Trophoblast cell (in vitro differentiated cells and primary cell): ENCODE measurements around the gene LPGAT1.

ENCODE experiments used
- DNase-seq, 2 donors: peaks; one replicate each; pipeline ENCODE4 v3.0.0-alpha.2; 2016
- H2AFZ ChIP-seq: 2 replicates; pipeline ENCODE4 v1.6.1; 2013; ENCODE audit warnings: low read length, moderate library complexity, mild to moderate bottlenecking; ENCODE audit not compliant: insufficient read depth, poor library complexity
- H2AK5ac ChIP-seq: 2 replicates; pipeline ENCODE4 v1.6.1; 2013; ENCODE audit warnings: mild to moderate bottlenecking, low read length
- H2BK120ac ChIP-seq: 2 replicates; pipeline ENCODE4 v1.6.1; 2013; ENCODE audit warnings: low read length, mild to moderate bottlenecking, moderate library complexity; ENCODE audit not compliant: insufficient read depth, poor library complexity
- H2BK12ac ChIP-seq: 2 replicates; pipeline ENCODE4 v1.6.1; 2013; ENCODE audit warnings: mild to moderate bottlenecking, low read length, moderate library complexity
- H2BK5ac ChIP-seq: 2 replicates; pipeline ENCODE4 v1.6.1; 2013; ENCODE audit warnings: low read length, low read depth, moderate library complexity, mild to moderate bottlenecking; ENCODE audit not compliant: poor library complexity
- H3K14ac ChIP-seq: 2 replicates; pipeline ENCODE4 v1.6.1; 2013; ENCODE audit warnings: mild to moderate bottlenecking, low read length
- H3K18ac ChIP-seq: 2 replicates; pipeline ENCODE4 v1.6.1; 2013; ENCODE audit warnings: mild to moderate bottlenecking, low read length
- H3K23ac ChIP-seq: 2 replicates; pipeline ENCODE4 v1.6.1; 2013; ENCODE audit warnings: low read length
- H3K27ac ChIP-seq: 2 replicates; pipeline ENCODE4 v1.5.1; 2013; ENCODE audit warnings: low read depth, mild to moderate bottlenecking, inconsistent platforms, low read length, moderate library complexity
- H3K27me3 ChIP-seq: 2 replicates; pipeline ENCODE4 v1.6.1; 2013; ENCODE audit warnings: inconsistent platforms, mild to moderate bottlenecking, low read length, moderate library complexity; ENCODE audit not compliant: insufficient read depth
- H3K36me3 ChIP-seq, 2 experiments: 1 replicate in 1 of 2; 2 replicates in 1 of 2; pipeline ENCODE4 v1.6.1; 2013; ENCODE audit warnings: low read length in 2 of 2, mild to moderate bottlenecking in 2 of 2, moderate library complexity in 1 of 2; ENCODE audit not compliant: insufficient read depth in 2 of 2, control insufficient read depth in 1 of 2
- H3K4ac ChIP-seq: 2 replicates; pipeline ENCODE4 v1.6.1; 2013; ENCODE audit warnings: low read depth, mild to moderate bottlenecking, low read length, moderate library complexity
- H3K4me1 ChIP-seq, 2 experiments: 1 replicate in 1 of 2; 2 replicates in 1 of 2; pipeline ENCODE4 v1.6.1; 2013; ENCODE audit warnings: low read length in 2 of 2, mild to moderate bottlenecking in 2 of 2, moderate library complexity in 1 of 2; ENCODE audit not compliant: insufficient read depth in 2 of 2, control insufficient read depth in 1 of 2
- H3K4me2 ChIP-seq: 2 replicates; pipeline ENCODE4 v1.6.1; 2013; ENCODE audit warnings: inconsistent platforms, mild to moderate bottlenecking, low read length, moderate library complexity
- H3K4me3 ChIP-seq: 2 replicates; pipeline ENCODE4 v1.5.1; 2013; ENCODE audit warnings: mild to moderate bottlenecking, low read depth, low read length, inconsistent platforms
- H3K79me1 ChIP-seq: one replicate; pipeline ENCODE4 v1.6.1; 2013; ENCODE audit warnings: low read length
- H3K79me2 ChIP-seq: 2 replicates; pipeline ENCODE4 v1.6.1; 2013; ENCODE audit warnings: low read length, mild to moderate bottlenecking; ENCODE audit not compliant: control insufficient read depth, insufficient read depth, poor library complexity
- H3K9ac ChIP-seq: 2 replicates; pipeline ENCODE4 v1.6.1; 2013; ENCODE audit warnings: mild to moderate bottlenecking, low read length
- H3K9me3 ChIP-seq: 2 replicates; pipeline ENCODE4 v1.6.1; 2013; ENCODE audit warnings: low read depth, mild to moderate bottlenecking, control low read depth, inconsistent platforms, low read length; ENCODE audit not compliant: insufficient read depth
- H4K12ac ChIP-seq: 2 replicates; pipeline ENCODE4 v1.6.1; 2013; ENCODE audit warnings: low read depth, mild to moderate bottlenecking, low read length, moderate library complexity
- H4K8ac ChIP-seq: 2 replicates; pipeline ENCODE4 v1.6.1; 2013; ENCODE audit warnings: low read depth, mild to moderate bottlenecking, low read length, moderate library complexity
- H4K91ac ChIP-seq: one replicate; pipeline ENCODE4 v1.6.1; 2013; ENCODE audit warnings: low read depth, mild to moderate bottlenecking, low read length, moderate library complexity
- WGBS: extraction: QIAGEN DNeasy Blood & Tissue Kit; methylation state at CpG from one replicate; pipeline ENCODE4 v1.1.7; 2013; ENCODE audit warnings: missing lambda C conversion rate; ENCODE audit not compliant: insufficient read length, insufficient coverage; ENCODE audit errors: extremely low coverage; 5-methylcytosine and 5-hydroxymethylcytosine counted together

Gene LPGAT1

GRCh38 chr1:211710566-211711314 lies 119.8 kb downstream of the LPGAT1 start:
- Histone ChIP-seq H3K9ac (no peak overlapping the region), H3K27ac (no peak overlapping the region), H3K79me1 (no peaks in the 10 kb centered on the region), H4K8ac (no peak overlapping the region), H3K18ac (no peak overlapping the region), H2BK5ac (no peak overlapping the region), H3K36me3 (no peaks in the 10 kb centered on the region), H3K23ac (no peak overlapping the region), H3K4me1 (no peaks in the 10 kb centered on the region), H4K91ac (no peak overlapping the region), H3K79me2 (no peaks in the 10 kb centered on the region), H3K14ac (no peak overlapping the region), H2BK12ac (no peak overlapping the region), H2BK120ac (no peak overlapping the region), H3K4me3 (no peak overlapping the region), H3K4ac (no peak overlapping the region), H2AK5ac (no peak overlapping the region), H4K12ac (no peak overlapping the region), H3K4me2 (no peak overlapping the region), H3K9me3 (no peaks in the 10 kb centered on the region), H2AFZ (no peak overlapping the region), H3K27me3 (no peaks in the 10 kb centered on the region)
- no peak for DNase-seq
- no CpG with 5 or more reads among the region's 6 CpGs for WGBS

- H4K8ac ChIP-seq: no peak overlapping the region
- no peaks in the 10 kb centered on the region for H3K36me3 ChIP-seq
- H3K4me1 ChIP-seq: peaks cover 0 to 2% of the 10 kb centered on the region in 2 experiments
- H2BK120ac ChIP-seq: no peak overlapping the region
- no peaks in the 10 kb centered on the region for H3K79me1 ChIP-seq
- no peak overlapping the region for H2AFZ ChIP-seq
- H4K91ac ChIP-seq: no peak overlapping the region
- no CpG with 5 or more reads among the region's 4 CpGs for WGBS
- H3K9me3 ChIP-seq: no peaks in the 10 kb centered on the region
- no peak overlapping the region for H2BK5ac ChIP-seq
- H3K14ac ChIP-seq: no peak overlapping the region
- no peak overlapping the region for H3K23ac ChIP-seq
- no peaks in the 10 kb centered on the region for H3K79me2 ChIP-seq
- H3K4me3 ChIP-seq: no peak overlapping the region
- H3K27ac ChIP-seq: no peak overlapping the region
- DNase-seq: no peak
- H3K18ac ChIP-seq: no peak overlapping the region
- H3K9ac ChIP-seq: no peak overlapping the region
- no peak overlapping the region for H3K4me2 ChIP-seq
- H4K12ac ChIP-seq: no peak overlapping the region
- no peak overlapping the region for H3K4ac ChIP-seq
- H2AK5ac ChIP-seq: no peak overlapping the region
- no peaks in the 10 kb centered on the region for H3K27me3 ChIP-seq
- no peak overlapping the region for H2BK12ac ChIP-seq
These were observed 121.6 kb downstream of the LPGAT1 start for GRCh38 chr1:211708926-211709325.

- Histone ChIP-seq H2BK12ac (no peak overlapping the region), H3K27me3 (no peaks in the 10 kb centered on the region), H3K4ac (no peak overlapping the region), H2BK120ac (no peak overlapping the region), H3K4me2 (no peak overlapping the region), H3K79me1 (no peaks in the 10 kb centered on the region), H3K18ac (no peak overlapping the region), H3K14ac (no peak overlapping the region), H4K8ac (no peak overlapping the region), H2BK5ac (no peak overlapping the region), H3K9me3 (no peaks in the 10 kb centered on the region), H2AFZ (no peak overlapping the region), H3K4me1 (peaks cover 0 to 2% of the 10 kb centered on the region in 2 experiments), H3K4me3 (no peak overlapping the region), H2AK5ac (no peak overlapping the region), H3K23ac (no peak overlapping the region), H3K9ac (no peak overlapping the region), H4K12ac (no peak overlapping the region), H4K91ac (no peak overlapping the region), H3K36me3 (no peaks in the 10 kb centered on the region), H3K79me2 (no peaks in the 10 kb centered on the region), H3K27ac (no peak overlapping the region)
- whole genome bisulfite sequencing: no CpG with 5 or more reads among the region's 6 CpGs
- peak; percentile 52 to 84 for DNase-seq
These were observed 122.6 kb downstream of the LPGAT1 start for GRCh38 chr1:211708006-211708405.

- Histone ChIP-seq H3K79me1 (no peaks in the 10 kb centered on the region), H3K9ac (no peak overlapping the region), H3K23ac (no peak overlapping the region), H3K36me3 (no peaks in the 10 kb centered on the region), H3K27ac (no peak overlapping the region), H2AK5ac (no peak overlapping the region), H2BK12ac (no peak overlapping the region), H3K4me1 (peaks cover 0 to 4% of the 10 kb centered on the region in 2 experiments), H3K4me2 (no peak overlapping the region), H3K79me2 (no peaks in the 10 kb centered on the region), H2AFZ (no peak overlapping the region), H3K14ac (no peak overlapping the region), H4K91ac (no peak overlapping the region), H2BK5ac (no peak overlapping the region), H3K27me3 (no peaks in the 10 kb centered on the region), H4K12ac (no peak overlapping the region), H3K4me3 (no peak overlapping the region), H4K8ac (no peak overlapping the region), H3K4ac (no peak overlapping the region), H2BK120ac (no peak overlapping the region), H3K18ac (no peak overlapping the region), H3K9me3 (no peaks in the 10 kb centered on the region)
- DNase-seq: peak in 1 of 2 donors; percentile 37
- no CpG with 5 or more reads among the region's 6 CpGs for WGBS
These were observed 125.0 kb downstream of the LPGAT1 start for GRCh38 chr1:211705467-211706091.
